Measurements from ENCODE around the gene CGNL1.

Gene CGNL1

DNA sequence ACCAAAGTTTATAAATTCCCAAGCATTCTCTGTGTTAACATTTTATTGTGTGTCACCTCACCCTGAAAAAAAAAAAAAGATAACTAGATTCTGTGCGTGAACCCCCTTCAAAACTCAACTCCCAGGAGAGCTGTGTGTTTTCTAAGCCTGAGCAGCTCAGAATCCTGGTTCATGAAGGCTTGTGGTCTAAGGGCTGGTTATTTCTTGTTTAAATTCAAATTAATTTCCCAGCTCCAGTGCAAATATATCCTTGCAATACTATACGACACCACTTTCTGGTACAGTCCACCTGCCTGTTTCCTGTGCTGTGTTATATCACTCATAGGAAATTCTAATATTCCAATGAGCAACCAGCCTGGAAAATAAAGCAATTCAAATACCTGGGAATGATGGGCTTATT lies 192.0 kb downstream of the CGNL1 start:
- no peak overlapping the region for H3K4me3 ChIP-seq (ENCODE audit: low read depth, low read length)
- DNase-seq (ENCODE audit: low read depth) = no peak
- TF ChIP-seq, protein P1, sequence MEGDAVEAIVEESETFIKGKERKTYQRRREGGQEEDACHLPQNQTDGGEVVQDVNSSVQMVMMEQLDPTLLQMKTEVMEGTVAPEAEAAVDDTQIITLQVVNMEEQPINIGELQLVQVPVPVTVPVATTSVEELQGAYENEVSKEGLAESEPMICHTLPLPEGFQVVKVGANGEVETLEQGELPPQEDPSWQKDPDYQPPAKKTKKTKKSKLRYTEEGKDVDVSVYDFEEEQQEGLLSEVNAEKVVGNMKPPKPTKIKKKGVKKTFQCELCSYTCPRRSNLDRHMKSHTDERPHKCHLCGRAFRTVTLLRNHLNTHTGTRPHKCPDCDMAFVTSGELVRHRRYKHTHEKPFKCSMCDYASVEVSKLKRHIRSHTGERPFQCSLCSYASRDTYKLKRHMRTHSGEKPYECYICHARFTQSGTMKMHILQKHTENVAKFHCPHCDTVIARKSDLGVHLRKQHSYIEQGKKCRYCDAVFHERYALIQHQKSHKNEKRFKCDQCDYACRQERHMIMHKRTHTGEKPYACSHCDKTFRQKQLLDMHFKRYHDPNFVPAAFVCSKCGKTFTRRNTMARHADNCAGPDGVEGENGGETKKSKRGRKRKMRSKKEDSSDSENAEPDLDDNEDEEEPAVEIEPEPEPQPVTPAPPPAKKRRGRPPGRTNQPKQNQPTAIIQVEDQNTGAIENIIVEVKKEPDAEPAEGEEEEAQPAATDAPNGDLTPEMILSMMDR (IDR thresholded peaks at IDR 0.05; ENCODE audit: control insufficient read depth, extremely low read depth, insufficient read depth) = no peak

DNA sequence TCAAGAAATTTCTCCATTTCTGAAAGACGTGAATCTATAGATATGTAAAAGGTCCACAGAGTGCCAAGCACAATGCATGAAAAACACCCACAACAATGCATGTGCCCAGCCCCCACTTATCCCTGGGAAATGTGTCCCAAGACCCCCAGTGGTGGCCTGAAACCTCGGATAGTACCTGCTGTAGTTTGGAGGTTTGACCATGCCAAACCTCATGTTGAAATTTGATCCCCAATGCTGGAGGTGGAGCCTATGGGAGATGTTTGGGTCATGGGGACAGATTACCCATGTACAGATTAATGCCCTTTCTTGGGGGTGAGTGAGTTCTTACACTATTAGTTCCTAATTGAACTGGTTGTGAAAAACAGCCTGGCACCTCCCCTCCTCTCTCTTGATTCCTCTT lies 194.0 kb downstream of the CGNL1 start:
- DNase-seq (ENCODE audit: low read depth) = no peak
- TF ChIP-seq, protein P1 (IDR thresholded peaks at IDR 0.05; ENCODE audit: control insufficient read depth, extremely low read depth, insufficient read depth) = no peak

DNA sequence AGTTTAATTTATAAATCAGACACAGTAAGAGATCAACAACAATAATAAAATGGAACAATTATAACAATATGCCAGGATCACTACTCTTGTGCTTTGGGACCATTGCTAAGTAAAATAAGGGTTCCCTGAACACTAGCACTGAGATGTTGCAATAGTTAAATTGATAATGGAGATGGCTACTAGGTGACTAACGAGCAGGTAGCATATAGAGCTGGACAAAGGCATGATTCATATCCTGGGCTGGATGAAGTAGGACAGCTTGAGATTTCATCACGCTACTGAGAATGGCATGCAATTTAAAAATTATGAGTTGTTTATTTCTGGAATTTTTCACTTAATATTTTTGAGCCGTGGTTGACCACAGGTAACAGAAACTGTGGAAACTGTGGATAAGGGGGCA lies 194.7 kb downstream of the CGNL1 start:
- H3K4me3 ChIP-seq (ENCODE audit: low read depth, low read length) = no peak overlapping the region
- no peak for DNase-seq (ENCODE audit: low read depth)
- TF ChIP-seq, protein P1 (IDR thresholded peaks at IDR 0.05; ENCODE audit: control insufficient read depth, extremely low read depth, insufficient read depth) = no peak

More for the DNA sequence above, 194.0 kb downstream of the CGNL1 start:
- H3K4me3 ChIP-seq (ENCODE audit: low read depth, low read length) = no peak overlapping the region

DNA sequence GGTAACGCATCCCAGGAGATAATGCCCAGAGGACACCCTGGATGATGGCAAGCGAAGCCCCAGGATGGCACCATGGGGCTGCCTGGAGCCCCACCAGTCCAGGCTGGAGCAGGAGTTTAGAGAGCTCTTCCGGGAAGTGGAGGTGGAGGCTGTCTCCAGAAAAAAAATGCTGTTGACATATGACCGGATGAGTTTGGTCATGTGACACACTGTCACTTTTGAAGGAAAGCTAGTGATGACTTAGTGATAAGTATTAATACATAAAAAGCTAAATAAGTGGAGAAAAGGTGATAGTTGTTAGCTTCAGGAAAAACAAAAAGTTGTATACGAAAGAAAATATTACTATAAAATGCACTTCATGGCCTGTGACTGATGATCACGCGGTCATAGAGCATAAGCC lies 195.4 kb downstream of the CGNL1 start:
- DNase-seq (ENCODE audit: low read depth) = no peak
- TF ChIP-seq, protein P1 (IDR thresholded peaks at IDR 0.05; ENCODE audit: control insufficient read depth, extremely low read depth, insufficient read depth) = no peak
- no peak overlapping the region for H3K4me3 ChIP-seq (ENCODE audit: low read depth, low read length)

DNA sequence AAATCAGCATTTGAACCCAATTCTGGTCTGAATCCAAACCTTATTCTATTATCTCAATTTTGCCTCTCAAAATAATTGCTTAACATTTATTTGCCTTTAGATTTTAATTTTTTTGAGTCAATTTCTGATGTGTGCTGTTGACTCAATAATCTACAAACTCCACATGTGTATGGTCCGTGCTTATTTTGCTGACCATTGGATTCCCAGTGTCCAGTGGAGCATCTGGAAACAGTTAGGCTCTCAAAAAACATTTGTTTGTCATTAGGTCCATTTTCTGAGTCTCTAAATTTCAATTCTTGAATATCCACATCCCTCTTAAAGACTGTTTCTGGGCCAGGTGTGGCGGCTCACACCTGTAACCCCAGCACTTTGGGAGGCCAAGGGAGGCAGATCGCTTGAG lies 196.2 kb downstream of the CGNL1 start:
- H3K4me3 ChIP-seq (ENCODE audit: low read depth, low read length) = no peak overlapping the region
- DNase-seq (ENCODE audit: low read depth) = no peak
- TF ChIP-seq, protein P1 (IDR thresholded peaks at IDR 0.05; ENCODE audit: control insufficient read depth, extremely low read depth, insufficient read depth) = no peak

DNA sequence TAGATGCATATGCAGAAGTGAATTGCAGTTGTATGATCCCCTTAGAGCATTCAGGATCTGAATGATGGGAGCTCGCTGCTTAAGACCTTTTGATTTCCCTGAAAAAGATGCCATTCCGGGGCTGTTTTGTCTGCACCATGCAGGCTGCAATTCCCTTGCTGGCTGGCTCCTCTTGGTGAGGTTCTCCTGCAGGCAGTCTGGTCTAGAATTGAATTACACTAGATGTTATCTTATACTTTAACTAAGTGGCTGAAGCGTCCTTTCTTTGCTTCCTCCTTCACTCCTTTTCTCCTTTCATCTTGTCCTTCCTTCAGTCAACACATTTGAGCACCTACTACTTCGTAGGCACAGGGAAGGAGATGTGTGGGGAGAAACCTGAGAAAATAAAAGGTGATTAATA lies 196.8 kb downstream of the CGNL1 start:
- DNase-seq (ENCODE audit: low read depth) = no peak
- no peak overlapping the region for H3K4me3 ChIP-seq (ENCODE audit: low read depth, low read length)
- TF ChIP-seq, protein P1 (IDR thresholded peaks at IDR 0.05; ENCODE audit: control insufficient read depth, extremely low read depth, insufficient read depth) = no peak

DNA sequence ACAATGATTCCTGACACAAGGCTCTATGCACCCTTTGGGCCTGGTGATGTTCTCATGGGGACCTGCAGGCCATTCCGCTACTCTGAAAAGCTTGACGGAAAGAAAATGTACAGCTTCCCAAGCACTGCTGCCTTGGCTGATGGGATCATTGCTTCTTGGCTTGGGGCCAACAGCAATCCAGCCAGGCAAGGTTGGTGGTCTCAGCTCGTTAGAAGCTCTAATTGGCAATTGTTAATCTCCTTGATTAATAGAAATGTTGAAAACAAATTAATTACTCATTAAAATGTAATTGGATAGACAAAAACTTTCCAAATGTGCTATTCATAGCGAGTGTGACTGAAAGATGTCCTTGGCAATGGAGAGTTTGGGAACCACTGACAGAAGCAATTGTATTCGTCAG lies 199.1 kb downstream of the CGNL1 start:
- no peak overlapping the region for H3K4me3 ChIP-seq (ENCODE audit: low read depth, low read length)
- TF ChIP-seq, protein P1 (IDR thresholded peaks at IDR 0.05; ENCODE audit: control insufficient read depth, extremely low read depth, insufficient read depth) = no peak
- DNase-seq (ENCODE audit: low read depth) = no peak
